ENCODE data around the gene RAB8B.
"Not testable (repeated sequence)": the region's sequence is repeated elsewhere in the genome, so short reads cannot be mapped to it uniquely, and the experiment has no call there.

The RAB8B gene

GRCh38 chr15:63237086-63237485, 47.7 kb downstream of the RAB8B start:
- DNase-seq (ENCODE audit: low read depth) = not testable (repeated sequence)

DNA sequence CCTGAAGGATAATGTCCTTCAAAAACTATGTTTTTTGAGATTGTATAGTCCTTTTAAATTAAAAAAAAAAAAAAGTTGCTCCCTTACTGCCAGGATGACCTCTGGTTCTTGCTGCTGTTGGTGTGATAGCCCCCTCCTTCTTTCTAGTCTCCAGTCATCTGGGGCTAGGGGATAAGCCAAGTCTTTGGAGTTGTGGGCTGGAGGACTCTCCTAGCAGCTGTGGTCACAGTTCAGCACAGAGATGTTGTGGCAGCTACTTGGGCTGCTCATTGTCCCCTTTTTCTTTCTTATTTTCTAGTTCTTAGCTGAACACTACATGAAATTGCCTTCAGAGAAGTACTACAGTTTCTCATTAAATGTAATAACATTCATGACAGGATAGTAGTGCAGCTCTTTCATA, 48.8 kb downstream of the RAB8B start:
- DNase-seq (ENCODE audit: low read depth) = no peak

DNA sequence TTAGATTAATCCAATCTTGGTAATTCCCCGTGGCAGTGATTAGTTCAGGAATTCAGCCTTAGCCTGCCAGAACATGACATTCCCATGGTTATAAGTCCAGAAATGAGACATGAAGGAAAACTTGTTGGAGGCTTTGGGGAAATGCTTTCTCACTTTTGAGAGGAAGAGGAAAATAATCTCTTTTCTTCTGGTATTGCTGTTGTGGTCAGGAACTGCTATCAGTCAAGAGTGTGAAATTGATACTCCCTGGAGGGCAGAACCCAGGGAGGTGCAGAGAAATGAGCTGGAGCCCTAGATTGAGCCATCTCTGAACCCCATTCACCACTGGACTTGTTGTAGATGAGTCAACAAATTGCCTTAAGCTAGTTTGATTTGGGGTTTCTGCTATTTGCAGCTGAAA, 49.4 kb downstream of the RAB8B start:
- DNase-seq (ENCODE audit: low read depth) = no peak

DNA sequence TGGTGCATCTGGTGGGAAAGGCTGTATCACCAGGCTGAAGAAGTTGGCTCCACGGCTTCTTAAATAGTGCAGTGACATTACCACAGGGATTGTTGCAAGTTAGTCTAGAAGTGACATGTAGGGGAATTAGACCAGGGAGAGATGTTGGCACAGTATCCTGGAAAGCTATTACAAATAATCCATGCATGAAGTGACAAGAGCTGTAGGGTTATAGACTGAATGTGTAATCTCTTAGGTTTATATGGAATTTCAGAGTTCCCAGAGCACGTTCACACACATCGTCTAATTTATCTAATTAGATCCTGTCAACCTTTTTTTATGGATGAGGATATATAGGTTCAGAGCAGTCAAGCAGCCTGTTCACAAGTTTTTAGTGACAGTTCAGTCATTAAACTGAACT, 50.7 kb downstream of the RAB8B start:
- DNase-seq (ENCODE audit: low read depth) = no peak

- DNase-seq (ENCODE audit: low read depth) = no peak
Measured at GRCh38 chr15:63241316-63241715, 51.9 kb downstream of the RAB8B start.

- DNase-seq (ENCODE audit: low read depth) = no peak
Measured at GRCh38 chr15:63243101-63243500, 53.7 kb downstream of the RAB8B start.

- no peak for DNase-seq (ENCODE audit: low read depth)
Measured at GRCh38 chr15:63243776-63244175, 54.4 kb downstream of the RAB8B start.

GRCh38 chr15:63244399-63244798, 55.0 kb downstream of the RAB8B start:
- no peak for DNase-seq (ENCODE audit: low read depth)

DNA sequence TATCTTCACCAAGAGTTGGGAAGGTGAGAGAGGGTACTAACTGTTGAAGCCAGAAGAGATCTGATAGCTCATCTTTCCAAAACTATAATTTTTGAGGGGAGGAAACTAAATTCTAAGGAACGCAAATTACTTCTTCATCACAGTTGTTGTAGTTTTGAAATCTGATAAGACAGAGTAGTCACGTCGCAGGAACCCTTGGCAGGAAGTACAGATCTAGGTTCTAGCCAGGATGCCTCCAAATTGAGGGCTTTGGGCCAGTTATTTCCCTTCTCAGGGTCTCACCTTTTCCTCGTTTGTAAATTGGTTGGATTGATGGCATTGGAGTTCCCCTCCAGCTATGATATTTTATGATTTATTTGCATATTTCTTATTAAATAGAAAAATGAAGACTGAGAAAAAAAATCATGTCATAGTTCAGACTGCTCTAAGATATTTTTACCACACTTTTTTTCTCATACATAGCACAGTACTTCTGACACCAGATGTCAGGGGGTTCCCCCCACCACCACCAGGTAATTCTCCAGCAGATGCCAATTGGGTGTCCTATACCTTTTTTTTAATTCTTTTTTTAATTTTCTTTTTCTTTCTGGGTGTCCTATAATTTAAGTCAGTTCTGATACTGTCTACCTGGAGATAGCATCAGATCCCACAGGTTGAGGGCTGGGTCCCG, 55.7 kb downstream of the RAB8B start:
- no peak for DNase-seq (ENCODE audit: low read depth)

DNA sequence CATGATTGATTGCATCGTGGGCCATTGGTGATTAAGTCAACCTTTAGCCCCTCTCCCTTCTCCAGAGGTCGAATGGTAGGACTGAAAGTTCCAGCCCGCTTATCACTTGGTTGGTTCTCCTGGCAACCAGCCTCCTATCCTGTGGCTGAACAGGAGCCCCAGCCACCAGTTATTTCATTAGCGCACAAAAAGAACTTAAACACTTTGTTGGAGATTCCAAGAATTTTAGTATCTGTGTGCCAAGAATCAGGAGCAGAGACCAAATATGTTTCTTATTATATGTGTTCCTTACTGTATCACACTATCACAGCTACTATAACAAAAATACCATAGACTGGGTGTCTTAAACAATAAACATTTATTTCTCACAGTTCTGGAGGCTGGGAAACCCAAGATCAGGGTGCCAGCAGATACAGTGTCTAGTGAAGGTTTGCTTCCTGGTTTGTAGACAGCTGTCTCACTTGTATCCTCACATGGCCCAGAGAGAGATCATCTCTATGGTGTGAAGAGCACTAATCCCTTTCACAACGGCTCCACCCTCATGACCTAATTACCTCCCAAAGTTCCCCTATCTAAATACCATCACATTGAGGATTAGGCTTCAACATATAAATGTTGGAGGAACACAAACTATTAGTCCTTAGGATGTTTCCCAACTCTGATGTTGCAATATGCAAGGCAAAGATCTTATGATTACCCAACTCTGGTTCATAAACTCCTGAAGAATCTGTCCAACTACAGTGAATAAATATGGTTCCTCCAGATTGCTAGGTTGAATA, 57.5 kb downstream of the RAB8B start:
- no peak for DNase-seq (ENCODE audit: low read depth)

DNA sequence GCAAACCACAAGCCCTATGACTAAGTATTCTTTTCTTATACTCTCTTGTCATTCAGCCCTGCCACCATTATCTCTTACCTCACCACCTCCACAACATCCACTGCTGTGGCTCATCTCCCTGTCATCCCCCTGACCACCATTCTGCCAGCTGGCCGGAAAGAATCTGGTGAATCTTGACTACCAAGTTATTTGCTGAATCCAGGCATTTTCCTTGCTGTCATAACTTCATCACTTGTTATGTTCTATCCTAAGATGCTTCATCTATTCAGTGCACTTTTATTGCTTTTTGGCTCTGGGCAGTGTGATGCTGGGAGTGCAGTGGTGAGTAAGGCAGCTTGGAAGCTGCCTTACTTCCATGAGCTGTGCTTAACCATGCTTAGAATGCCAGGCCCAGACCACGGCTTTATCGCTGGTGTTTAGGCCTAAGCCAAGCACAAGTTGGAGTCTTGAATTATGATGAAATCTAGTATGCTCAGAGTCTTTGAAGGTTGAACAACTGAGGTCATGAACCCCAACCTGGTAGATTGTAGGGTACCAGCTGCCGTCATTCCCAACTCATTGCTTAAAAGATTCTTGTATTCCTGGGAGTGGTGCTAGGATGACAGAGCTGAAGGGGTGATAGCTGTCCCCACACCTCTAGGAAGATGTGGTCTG, 61.0 kb downstream of the RAB8B start:
- DNase-seq (ENCODE audit: low read depth) = no peak

DNA sequence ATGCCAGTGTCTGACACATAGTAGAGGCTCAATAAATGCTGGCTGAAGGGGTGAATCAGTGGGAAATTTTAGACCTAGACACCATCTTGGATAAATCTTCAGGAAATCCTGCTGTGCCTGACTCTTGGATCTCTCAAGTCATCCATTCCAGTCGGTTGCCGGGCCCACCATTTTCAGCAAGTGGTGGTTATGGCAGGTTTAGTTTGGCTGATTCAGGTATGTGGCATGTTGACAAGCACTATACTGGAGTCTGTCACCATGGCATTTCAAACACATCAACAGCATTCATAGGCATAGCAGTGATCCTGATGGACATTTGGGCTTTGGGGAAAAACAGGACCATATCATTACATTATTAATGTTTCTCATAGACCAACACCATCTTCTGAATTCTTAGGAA, 62.3 kb downstream of the RAB8B start:
- DNase-seq (ENCODE audit: low read depth) = no peak

GRCh38 chr15:63252292-63252691, 62.9 kb downstream of the RAB8B start:
- DNase-seq (ENCODE audit: low read depth) = no peak

DNA sequence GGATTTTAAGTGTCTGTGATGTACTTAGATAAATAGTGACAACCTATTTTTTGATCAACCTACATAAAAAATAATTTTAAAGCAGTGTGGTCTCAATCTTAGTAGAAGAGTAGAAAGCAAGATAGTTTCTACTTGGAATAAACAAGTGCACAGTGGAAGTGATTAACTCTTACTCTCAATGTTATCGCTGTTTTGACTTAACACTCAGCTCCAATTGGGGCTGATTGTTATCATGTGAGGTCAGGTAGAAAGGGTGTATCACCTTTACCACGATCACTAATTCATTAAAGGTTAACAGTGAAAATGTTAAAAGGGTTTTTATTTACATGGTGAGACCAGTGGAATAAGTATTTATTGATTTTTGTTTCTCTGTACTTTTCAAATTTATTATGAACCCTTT, 65.6 kb downstream of the RAB8B start:
- DNase-seq (ENCODE audit: low read depth) = no peak

DNA sequence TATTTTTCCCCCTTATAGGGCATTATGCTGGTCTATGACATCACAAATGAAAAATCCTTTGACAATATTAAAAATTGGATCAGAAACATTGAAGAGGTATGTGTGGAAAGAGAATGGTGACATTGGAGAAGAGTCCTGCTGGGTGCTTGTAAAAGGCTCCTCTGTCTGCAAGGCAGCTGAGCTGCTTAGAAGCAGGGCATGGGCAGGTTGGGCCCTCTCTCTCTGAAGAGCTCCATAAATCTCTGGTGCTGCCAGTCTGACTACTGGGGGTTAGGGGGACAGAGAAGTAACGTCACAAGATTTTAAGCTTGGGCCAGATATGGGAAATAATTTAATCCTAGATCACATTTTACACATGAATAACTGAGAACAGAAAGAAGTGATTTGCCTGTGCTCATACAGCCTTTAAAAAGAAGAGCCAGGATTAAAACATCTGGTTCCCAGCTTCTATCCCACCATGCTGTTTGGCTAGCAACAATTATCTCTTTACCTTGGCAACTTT, 66.1 kb downstream of the RAB8B start:
- DNase-seq (ENCODE audit: low read depth) = no peak

DNA sequence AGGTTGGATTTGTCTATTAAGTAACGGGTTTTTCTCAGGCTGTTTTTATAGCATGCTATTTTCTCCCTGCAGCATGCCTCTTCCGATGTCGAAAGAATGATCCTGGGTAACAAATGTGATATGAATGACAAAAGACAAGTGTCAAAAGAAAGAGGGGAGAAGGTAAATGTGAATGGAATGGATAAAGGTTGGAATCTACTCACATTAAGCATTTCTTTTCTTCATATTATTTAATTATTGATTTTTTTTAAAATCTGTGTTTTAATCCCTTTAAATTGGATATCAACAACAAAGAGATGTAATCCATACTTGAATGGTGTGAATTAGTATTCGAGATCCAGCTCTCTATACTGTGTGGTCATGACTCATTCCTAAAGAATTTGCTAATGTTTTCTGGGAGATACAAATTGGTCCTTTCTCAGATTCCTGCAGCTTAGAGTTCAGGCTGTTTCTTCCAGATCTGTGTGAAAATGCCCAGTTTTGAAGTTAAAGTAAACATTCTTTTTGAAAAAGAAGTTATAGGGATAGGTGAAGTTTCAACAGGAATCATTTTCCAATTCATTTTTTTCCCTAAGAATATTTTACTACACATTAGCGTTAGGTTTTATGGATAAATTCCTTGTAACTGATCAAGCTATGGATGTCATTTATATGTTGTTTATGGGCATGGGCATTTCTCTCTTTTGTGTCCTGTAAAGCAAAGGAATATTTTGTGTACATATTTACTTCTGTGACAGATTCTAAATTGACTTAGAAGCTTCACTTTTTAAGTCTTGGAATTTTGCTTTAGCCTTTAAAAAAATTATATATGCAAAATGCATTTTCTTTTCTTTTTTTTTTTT, 67.2 kb downstream of the RAB8B start:
- DNase-seq (ENCODE audit: low read depth) = no peak

GRCh38 chr15:63258658-63259057, 69.3 kb downstream of the RAB8B start:
- no peak for DNase-seq (ENCODE audit: low read depth)

DNA sequence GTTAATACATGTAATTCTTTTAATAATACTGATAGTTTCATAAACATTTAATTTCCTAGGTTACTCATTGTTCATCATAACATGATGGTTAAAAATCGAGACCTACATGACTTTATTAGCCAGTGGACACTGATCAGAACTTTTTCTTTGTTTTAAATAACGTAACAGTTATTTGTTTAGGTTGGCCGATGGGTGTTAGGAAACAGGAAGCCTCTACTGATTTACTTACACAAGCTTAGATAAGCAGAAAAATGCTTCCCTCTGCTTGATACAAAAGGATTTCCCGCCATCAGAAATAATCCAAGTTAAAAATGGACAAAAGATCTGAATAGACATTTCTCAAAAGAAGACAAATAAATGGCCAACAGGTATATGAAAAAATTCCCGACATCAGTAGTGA, 71.4 kb downstream of the RAB8B start:
- no peak for DNase-seq (ENCODE audit: low read depth)

- DNase-seq (ENCODE audit: low read depth) = no peak
Measured at GRCh38 chr15:63261311-63261710, 71.9 kb downstream of the RAB8B start.

DNA sequence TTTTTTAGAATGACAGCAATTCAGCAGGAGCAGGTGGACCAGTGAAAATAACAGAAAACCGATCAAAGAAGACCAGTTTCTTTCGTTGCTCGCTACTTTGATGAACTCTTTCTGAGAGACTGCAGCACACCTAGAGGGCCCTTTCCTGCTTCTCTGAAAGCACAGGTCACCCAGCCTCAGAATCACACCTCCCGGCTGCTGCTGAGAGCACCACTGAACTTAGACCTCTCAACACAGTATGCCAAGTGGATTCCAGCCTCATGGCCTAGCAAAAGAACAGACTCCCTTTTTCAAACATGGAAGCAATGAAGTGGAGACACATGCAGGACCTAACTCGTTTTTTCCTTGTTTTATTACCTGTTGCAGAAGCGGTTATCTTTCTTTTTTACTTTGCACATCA, 74.1 kb downstream of the RAB8B start:
- DNase-seq (ENCODE audit: low read depth) = no peak

- DNase-seq (ENCODE audit: low read depth) = no peak
Measured at GRCh38 chr15:63264688-63265293, 75.4 kb downstream of the RAB8B start.

- no peak for DNase-seq (ENCODE audit: low read depth)
Measured at GRCh38 chr15:63274427-63274826, 85.0 kb downstream of the RAB8B start.
